GM13976 (cell line): ENCODE data around the gene PKIG.

ENCODE experiments used
- DNase-seq: peaks from one replicate; pipeline ENCODE4 v3.0.0; 2012; ENCODE audit warnings: low spot score
- in situ Hi-C: fragments of 300-500 bp; cut with MboI; formaldehyde crosslinking; loops from one replicate; pipeline ENCODE4 v1.12.0; 2022; ENCODE audit warnings: low sequenced_read_pairs, mixed read lengths, inconsistent platforms; ENCODE audit not compliant: unreplicated experiment
- TF ChIP-seq, protein P1 (sequence below): IDR thresholded peaks from 2 replicates; pipeline ENCODE4 v1.5.1; 2012; ENCODE audit warnings: borderline replicate concordance, mild to moderate bottlenecking; ENCODE audit not compliant: insufficient read depth; ENCODE audit errors: extremely low read depth, missing control alignments, control extremely low read depth

The PKIG gene

DNA sequence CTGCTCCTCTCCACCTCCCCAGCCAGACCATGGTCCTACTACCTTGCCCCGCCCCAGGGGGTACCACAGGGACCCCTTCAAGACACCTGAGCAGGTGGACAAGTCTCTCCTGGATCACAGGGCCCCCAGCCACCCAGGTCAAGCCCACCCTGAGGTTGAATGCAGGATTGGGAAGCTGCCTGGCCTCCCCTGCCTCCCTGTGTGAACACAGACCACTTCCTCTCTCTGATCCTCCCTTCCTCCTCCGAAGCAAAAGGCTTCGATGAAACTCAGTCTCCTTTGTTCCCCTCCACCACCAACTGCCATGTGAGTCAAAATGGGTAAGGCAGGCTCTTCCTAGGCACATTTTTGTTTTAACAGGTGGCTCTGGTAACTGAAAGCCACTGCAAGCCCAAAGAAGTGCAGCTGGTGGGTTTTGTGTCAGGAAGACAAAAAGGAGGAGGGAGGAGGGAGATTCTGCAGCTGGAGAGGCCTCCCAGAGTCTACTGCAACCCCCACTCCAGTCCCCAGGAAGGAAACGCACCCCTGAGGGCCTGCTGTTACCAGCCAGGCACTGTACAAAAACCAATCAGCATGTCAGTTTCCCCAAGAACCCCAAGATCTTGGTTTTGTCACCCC is 63.8 kb downstream of the PKIG start:
- no peak for DNase-seq
- TF ChIP-seq, protein P1, sequence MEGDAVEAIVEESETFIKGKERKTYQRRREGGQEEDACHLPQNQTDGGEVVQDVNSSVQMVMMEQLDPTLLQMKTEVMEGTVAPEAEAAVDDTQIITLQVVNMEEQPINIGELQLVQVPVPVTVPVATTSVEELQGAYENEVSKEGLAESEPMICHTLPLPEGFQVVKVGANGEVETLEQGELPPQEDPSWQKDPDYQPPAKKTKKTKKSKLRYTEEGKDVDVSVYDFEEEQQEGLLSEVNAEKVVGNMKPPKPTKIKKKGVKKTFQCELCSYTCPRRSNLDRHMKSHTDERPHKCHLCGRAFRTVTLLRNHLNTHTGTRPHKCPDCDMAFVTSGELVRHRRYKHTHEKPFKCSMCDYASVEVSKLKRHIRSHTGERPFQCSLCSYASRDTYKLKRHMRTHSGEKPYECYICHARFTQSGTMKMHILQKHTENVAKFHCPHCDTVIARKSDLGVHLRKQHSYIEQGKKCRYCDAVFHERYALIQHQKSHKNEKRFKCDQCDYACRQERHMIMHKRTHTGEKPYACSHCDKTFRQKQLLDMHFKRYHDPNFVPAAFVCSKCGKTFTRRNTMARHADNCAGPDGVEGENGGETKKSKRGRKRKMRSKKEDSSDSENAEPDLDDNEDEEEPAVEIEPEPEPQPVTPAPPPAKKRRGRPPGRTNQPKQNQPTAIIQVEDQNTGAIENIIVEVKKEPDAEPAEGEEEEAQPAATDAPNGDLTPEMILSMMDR = no peak
- in situ Hi-C loops = no loop called here

DNA sequence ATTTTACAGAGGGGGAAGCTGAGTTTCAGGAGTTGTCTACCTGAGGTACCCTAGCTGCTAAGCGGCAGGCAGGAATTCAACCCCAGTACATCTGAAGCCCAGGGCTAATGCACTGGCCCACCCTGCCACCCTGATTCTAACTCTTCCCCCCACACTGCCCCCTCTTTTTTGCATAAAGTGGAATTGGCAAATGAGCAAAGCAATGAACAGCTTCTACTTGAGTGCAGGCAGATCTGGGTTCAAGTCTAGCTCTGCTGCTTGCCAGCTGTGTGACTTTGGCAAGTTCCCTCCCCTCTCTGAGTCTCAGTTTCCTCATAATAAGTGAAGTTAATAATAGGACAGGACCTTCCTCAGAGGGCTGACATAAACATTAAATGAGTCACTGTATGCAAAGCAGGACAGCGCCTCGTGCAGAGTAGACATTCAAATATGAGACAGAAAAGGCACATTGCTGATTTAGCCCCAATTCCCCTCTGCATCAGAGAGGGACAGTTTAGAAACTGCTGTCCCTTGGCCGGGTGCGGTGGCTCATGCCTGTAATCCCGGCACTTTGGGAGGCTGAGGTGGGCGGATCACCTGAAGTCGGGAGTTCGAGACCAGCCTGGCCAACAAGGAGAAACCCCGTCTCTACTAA is 64.4 kb downstream of the PKIG start:
- TF ChIP-seq, protein P1 = no peak
- in situ Hi-C loops = no loop called here
- peak; percentile 77 for DNase-seq

DNA sequence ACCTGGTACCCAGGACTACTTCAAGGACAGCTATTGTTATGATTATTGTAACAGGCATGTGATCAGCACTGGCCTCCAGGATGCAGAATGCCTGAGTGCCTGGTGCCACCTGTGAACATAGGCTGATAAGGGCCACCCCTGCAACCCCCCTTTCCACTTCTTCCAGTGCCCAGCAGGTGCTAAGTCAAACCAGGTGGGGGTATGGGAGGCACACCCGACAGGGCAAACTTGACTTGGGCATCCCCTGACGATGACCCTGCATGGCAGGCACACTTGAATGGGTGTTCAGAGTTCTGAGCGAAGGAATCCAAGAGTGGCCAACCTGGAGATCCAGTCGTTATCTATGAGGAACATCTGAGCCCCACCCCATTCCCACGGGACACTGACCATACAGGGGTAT is 65.7 kb downstream of the PKIG start:
- TF ChIP-seq, protein P1 = no peak
- no peak for DNase-seq
- in situ Hi-C loops = no loop called here

DNA sequence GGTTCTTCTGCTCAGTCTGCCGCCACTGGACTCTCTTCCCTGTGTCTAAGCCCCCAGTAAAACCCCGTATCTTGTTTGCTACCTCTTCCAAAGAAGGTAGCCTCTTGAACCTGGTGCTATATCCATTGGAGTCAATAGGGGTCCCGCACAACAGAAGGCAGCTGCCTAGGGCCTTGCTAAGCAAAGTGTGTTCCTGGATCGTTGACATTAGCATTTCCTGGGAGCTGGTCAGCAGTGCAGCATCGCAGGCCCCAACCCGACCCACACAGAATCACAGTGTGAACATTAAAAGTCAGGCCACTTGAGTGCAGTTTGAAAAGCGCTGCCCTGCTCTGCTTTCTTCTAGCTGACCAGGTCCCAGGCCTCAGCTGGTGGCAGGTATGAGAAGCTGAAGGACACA is 66.2 kb downstream of the PKIG start:
- in situ Hi-C loops = no loop called here
- TF ChIP-seq, protein P1 = no peak
- DNase-seq = no peak

DNA sequence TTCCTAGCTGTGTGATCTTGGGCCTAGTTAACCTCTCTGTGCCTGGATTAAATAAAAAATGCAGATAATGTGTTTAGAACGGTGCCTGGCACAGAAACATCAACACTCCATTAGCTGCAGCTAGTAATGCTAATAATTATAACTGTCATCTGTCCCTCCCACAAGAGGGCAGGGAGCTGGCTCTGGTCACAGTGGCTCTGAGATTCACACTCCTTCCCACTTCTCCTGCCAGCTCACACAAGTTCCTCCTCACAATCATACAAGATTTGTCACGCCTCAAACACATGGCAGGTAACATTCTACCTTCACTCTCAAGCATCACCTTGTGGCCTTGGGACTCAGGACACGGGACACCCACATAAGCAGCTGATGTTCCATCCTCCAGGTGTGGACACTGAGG is 66.7 kb downstream of the PKIG start:
- DNase-seq = no peak
- TF ChIP-seq, protein P1 = no peak
- in situ Hi-C loops = no loop called here

DNA sequence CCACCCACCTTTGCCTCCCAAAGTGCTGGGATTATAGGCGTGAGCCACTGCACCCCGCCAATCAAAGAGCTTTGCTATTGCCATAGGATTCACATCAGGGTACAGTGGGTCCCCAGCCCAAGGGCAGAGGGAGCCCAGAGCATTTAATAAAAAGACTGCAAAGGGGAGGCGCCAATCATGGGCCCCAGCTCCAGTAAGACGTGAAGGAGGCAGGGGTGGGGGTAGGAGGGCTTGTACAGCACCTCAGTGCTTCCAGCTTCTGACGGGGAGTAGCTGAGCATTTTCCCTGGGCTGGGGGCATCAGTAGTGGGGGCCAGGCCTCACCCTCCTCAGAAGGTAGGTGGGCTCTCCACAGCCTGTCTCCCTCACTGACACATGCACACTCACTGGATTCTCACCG is 67.6 kb downstream of the PKIG start:
- in situ Hi-C loops = no loop called here
- TF ChIP-seq, protein P1 = no peak
- DNase-seq = no peak

DNA sequence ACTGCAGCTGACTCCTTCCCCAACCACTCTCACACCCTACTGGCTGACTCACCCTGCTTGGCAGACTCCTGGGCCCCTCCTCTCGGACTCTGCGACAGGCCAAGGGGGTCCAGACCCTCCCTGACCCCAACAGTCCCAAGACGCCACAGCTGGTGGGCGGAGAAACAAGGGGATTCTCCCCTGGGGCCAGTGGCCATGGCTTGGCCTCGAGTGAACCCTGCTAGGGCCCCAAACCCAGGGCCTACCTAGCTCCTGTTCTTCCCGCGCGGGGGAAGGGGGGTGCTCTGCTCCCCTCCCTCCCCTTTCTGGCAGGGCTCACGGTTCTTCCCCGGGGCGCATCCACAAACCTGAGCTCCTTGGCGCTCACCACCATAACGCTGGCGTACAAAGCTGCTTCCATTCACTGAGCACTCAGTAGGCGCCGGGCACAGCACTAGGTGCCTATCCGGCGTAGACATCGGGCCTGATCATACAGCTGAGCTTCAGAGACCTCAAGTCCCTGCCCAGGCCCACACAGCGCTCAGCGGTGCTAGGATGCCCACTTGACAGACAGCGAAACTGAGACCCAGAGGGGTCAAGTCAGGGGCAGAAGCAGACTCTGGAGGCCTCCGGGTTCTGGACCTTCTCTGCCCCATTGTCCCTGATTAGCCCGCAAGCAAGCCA is 68.5 kb downstream of the PKIG start:
- TF ChIP-seq, protein P1 = no peak
- DNase-seq = no peak
- in situ Hi-C loops = no loop called here
